ENCODE data around the gene HSF2. TPM values are rescaled to one million over a fixed set of nuclear protein-coding genes. Genes with fewer than 3 reads are reported as not detected.
A peak's percentile ranks its signal among the peaks of the same experiment; 100 is the strongest.

HSF2 gene
- total RNA-seq, 1 donor from 2014 or later, result 27.5 TPM

DNA sequence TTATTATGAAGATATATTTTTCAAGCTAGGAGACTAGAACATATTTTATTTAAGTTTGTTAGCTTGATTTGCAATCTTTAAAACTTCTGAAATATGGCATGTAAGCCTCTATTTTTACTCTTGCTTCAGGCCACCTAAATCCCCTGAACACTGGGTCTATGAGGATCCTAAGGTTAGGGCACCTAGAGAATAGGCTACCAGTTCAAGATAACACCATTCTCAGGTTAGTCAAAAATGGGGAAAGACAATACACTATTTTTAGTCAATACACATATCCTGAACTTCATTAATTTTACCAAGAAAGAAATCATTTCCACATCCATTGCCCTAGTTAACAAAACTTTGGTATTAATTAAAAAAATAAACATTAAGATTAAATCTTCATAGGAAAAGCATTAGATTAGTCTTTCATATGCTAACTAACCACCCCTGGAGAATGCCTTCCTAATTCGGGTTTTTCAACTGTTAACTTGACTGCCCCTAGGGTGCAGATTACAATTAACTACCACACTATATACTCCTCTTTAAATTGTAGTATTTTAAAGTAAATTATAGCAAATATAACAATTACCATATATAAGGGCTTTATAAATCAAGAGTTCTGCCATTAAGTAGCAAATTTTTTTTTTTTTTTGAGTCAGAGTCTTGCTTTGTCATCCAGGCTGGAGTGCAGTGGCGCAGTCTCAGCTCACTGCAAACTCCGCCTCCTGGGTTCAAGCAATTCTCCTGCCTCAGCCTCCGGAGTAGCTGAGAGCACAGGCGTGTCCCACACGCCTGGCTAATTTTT lies 6.7 kb upstream of the HSF2 start:
- ATAC-seq (no peak), DNase-seq (no peak)
- intact Hi-C loops (cut with micrococcal nuclease), result no loop called here

GRCh38 chr6:122393351-122393896 lies 6.0 kb upstream of the HSF2 start:
- intact Hi-C loops (cut with micrococcal nuclease), result no loop called here
- ATAC-seq, result no peak

DNA sequence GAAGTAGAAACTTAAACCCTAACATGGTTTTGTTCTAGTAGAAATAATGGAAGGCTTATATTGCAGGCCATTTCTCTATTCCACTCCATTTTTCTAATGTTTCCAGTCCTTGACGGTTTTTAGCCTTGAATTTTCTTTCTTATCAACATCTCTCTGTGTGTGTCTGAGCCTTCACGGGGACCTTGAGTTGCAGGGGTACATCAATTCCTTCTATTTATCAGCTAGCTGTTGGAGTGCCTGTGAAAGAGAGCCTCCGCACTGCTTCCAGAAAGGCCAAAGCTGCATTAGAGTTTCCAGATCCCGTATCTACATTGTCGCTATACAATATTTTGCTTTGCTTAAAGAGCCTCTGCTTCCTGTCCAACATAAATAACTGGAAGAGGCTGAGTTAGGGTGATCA lies 5.4 kb upstream of the HSF2 start:
- intact Hi-C loops (cut with micrococcal nuclease), result no loop called here

More at GRCh38 chr6:122393351-122393896, 6.0 kb upstream of the HSF2 start:
- DNase-seq, result no peak

DNA sequence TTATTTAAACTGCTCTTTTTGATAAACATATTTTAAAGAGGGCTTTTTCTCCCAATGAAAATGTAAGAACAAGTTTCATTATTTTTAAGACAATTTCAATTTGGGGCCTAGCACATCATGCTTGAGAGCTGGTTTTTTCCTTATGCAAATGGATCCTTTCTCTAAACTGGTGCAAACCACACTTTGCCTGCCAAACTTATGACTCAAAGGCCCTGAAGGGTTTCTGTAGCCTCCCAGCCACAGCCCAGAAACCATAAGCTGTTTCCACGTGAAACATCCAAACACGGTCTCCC lies 451 bp upstream of the HSF2 start:
- ATAC-seq, result no peak
- DNase-seq, result no peak
- intact Hi-C loops (cut with micrococcal nuclease), result no loop called here

More for the DNA sequence above, 5.4 kb upstream of the HSF2 start:
- DNase-seq (no peak), ATAC-seq (no peak)

DNA sequence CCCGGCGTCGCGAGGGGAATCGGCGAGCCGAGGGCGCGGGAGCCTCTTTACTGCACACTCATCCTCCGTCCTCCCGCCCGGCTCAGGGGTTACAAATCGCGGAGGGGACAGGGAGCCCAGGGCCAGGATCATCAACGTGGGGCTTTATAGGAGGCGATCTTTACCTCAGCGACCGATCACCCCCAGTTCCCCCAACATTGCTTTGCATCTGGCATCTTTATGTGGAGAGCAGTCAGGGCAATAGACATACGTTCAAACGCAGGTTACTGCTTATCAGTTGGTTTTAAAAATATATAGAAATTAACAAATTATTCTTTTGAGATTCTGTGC lies 634 bp downstream of the HSF2 start:
- DNase-seq (no peak), ATAC-seq (no peak)
- intact Hi-C loops (cut with micrococcal nuclease), result loop anchor here (10.0 kb wide), 1 partner anchor 55 kb away; no protein-coding TSS in a partner anchor

DNA sequence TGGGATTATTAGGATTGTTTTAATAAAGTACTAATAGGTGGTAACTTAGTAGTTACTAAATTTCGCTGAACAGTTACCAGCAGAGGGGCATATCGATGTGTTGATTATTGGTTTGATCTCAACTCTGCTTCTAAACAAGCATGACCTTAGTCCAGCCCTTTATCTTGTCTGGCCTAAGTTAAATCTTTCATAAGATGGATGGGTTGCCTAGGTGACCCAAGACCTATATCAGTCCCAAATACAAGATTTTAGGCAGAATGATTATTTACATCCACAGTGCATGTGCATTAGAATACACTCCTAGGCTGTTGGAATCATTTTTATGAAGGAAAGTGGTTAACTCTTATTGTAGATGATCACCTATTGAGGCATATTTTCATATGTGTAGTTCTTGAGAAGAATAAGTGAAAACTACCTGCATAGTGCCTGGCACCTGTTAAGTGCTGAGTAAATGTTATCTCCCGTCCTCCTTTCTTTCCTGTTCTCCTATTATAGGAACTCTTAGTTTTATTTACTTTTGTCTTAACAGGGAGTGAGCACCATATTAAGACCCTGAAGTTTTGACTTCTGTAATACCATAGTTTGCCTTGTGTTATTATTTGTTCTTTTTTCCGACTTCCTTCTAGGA lies 1.1 kb downstream of the HSF2 start:
- intact Hi-C loops (cut with micrococcal nuclease), result loop anchor here (10.0 kb wide), 1 partner anchor 54 kb away; no protein-coding TSS in a partner anchor
- ATAC-seq (no peak), DNase-seq (no peak)

DNA sequence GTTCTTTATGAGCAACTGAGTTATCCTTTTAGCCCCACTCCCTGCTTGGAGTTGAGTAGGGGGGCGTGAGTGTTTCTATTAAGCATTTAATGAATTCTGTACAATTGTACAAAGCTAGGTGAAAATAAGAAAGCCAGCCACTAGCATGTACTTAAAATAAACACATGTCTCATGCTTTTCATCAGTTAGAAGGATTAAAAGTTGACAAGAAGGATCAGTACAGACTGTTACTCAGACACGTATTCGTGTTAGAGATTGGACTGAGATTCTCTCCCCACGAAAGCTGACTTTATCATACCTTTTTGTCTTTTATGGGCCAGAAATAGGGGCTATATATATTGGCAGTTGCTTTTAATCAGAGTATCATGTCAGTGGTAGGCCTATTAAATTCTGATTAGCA lies 1.7 kb downstream of the HSF2 start:
- DNase-seq (no peak), ATAC-seq (no peak)
- intact Hi-C loops (cut with micrococcal nuclease), result loop anchor here (10.0 kb wide), 1 partner anchor 54 kb away; no protein-coding TSS in a partner anchor

DNA sequence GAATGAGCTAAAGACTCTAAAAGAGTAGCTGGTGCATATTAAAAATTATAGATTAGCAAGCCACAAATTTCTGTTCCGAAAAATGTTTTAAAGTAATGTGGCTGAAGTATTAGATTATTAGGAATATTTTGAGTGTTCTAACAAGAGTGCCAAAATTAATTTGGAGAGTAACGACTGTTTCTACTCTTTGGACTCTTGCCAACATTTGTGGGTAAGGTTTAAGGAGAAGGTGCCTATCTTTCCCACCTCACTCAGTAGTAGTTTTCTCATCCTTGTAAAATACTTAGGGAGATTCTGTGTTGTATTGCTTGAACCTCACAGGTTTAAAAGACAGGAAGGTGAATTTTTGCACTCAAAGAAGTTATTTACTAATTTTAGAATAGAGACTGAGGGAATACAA lies 5.0 kb downstream of the HSF2 start:
- DNase-seq (no peak), ATAC-seq (no peak)
- intact Hi-C loops (cut with micrococcal nuclease), result loop anchor here (10.0 kb wide), 1 partner anchor 50 kb away; no protein-coding TSS in a partner anchor

DNA sequence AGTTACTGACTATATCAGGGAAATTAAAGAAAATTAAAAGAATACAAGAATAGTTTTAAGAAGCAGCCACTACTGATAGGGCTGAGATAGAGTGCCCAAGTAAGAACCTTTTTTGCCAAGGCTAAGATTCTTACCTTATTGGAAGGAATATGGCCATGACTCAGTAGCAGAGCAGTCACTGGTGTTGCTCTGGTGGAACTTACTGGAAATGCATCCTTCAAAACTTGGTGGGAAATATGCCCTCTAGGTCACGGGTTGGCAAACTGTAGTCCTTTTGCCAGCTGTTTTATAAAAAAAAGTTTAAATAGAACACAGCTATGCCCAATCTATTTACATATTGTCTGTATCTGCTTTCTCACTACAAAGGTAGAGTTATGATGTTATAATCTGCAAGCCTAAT lies 6.0 kb downstream of the HSF2 start:
- ATAC-seq (no peak), DNase-seq (no peak)
- intact Hi-C loops (cut with micrococcal nuclease), result loop anchor here (10.0 kb wide), 1 partner anchor 49 kb away; no protein-coding TSS in a partner anchor

DNA sequence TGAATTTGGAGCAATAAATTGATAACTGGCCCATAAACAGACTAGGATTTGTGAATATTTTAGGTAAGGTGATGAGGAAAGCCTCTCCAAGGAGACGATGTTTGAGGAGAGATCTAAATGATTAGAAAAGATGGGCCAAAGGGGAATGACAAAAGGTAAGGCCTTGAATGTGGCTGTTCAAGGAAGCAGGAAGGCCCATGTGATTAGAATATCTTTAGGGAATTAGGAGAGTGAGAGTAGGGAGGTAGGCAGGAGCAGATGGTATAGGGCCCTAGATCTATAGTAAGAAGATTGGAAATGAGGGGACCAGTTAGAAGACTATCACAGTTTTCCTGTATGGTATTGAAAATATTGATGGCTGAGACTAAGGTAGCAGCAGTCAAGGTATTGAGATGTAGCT lies 6.7 kb downstream of the HSF2 start:
- DNase-seq (no peak), ATAC-seq (no peak)
- intact Hi-C loops (cut with micrococcal nuclease), result loop anchor here (10.0 kb wide), 1 partner anchor 49 kb away; no protein-coding TSS in a partner anchor

GRCh38 chr6:122407712-122408111 lies 8.3 kb downstream of the HSF2 start:
- DNase-seq (no peak), ATAC-seq (no peak)
- intact Hi-C loops (cut with micrococcal nuclease), result loop anchor here (10.0 kb wide), 1 partner anchor 47 kb away; no protein-coding TSS in a partner anchor

DNA sequence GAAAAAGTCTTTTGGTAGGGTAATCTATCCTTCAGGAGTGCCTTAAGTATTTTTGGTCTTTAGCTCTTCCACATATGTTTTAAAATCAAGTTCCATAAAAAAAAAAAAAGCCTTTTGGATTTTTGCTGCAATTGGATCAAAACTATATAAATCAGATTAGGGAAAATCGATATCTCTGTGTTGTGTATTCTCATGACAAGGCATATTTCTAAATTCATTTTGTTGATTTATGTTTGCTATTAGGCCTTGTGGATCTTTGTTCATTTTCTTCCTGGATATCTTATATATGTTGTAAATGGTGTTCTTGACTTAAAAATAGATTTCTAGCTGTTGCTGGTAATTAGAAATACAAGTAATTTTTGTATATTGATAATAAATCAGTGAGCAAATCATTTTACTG lies 8.8 kb downstream of the HSF2 start:
- no peak for DNase-seq
- ATAC-seq, result no peak
- intact Hi-C loops (cut with micrococcal nuclease), result loop anchor here (10.0 kb wide), 1 partner anchor 47 kb away; no protein-coding TSS in a partner anchor

DNA sequence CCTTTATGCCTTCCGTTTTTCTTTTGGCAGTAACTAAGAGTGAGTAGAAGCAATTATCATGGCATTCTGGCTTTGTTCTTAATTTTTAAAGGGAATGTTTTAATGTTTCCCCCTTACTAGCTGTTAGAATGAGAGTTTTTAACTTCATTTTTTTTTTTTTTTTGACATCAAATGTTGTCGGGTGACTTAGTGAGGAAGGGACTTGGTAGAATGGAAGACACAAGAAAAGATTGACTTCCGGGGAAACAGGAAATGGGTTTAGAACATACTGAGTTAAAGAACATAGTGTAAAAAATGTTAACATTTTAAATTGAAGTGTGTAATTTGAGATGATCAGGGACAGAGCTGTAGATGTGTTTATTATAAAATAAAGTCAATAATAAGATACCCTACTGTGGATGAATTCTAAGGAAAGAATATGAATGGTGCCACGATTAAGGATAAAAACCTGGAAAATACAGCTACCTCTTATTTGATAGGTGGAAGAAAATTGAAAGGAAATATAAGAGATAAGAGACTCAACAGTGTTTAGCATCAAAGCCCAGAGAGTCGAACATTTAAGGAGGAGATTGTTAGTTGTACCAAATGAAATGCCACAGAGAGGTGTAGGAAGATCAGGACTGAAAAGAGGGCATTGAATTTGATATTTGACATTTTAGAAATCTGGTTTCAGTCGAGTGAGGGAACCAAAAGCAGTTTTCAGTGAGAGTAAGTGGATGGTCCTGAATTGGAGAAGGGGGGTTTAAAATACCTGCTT lies 9.4 kb downstream of the HSF2 start:
- no peak for DNase-seq
- ATAC-seq, result no peak
- intact Hi-C loops (cut with micrococcal nuclease), result loop anchor here (10.0 kb wide), 1 partner anchor 46 kb away; no protein-coding TSS in a partner anchor

- ATAC-seq, result no peak
- no peak for DNase-seq
- intact Hi-C loops (cut with micrococcal nuclease), result no loop called here
These were observed 12.5 kb downstream of the HSF2 start for GRCh38 chr6:122412001-122412400.

DNA sequence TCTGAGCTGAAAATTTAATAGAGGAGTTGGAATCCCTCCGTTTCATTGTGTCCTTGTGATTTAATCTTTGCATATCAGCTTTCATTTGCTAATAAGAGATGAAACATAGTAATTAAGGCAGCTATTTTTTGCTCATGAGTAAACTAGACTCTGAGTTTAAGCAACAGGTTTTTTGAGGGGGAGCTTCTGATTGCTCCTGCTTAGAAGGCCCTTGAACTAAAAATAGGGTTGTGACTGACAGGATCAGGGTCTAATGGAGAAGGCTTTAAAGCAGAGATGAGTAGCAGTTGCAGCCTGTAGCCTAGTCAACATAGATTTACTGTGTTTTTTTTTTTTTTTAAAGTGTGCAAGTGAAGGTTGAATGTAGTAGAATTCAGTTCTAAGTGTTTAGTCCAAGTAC lies 17.4 kb downstream of the HSF2 start:
- intact Hi-C loops (cut with micrococcal nuclease), result no loop called here
- peak; percentile 96 for ATAC-seq

DNA sequence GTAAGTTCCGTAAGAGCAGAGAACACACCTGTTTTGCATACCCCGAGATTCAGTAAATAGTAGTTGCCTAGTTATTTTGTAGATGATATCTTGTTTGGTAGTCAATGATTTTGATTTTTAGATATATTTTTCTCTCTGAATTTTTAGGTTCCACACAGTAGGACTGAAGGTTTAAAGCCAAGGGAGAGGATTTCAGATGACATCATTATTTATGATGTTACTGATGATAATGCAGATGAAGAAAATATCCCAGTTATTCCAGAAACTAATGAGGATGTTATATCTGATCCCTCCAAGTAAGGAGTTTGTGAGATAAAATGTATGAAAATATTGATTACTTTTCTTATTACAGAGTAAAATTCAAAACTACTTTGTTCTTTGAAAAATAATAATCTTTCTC lies 22.6 kb downstream of the HSF2 start:
- DNase-seq, result no peak
- intact Hi-C loops (cut with micrococcal nuclease), result no loop called here
- ATAC-seq, result no peak

More for the DNA sequence above, 17.4 kb downstream of the HSF2 start:
- DNase-seq, result no peak

- DNase-seq, result no peak
- no peak for ATAC-seq
- intact Hi-C loops (cut with micrococcal nuclease), result no loop called here
These were observed 23.3 kb downstream of the HSF2 start for GRCh38 chr6:122422614-122423267.

GRCh38 chr6:122423734-122424133 lies 24.3 kb downstream of the HSF2 start:
- intact Hi-C loops (cut with micrococcal nuclease), result no loop called here
- ATAC-seq (no peak), DNase-seq (no peak)

DNA sequence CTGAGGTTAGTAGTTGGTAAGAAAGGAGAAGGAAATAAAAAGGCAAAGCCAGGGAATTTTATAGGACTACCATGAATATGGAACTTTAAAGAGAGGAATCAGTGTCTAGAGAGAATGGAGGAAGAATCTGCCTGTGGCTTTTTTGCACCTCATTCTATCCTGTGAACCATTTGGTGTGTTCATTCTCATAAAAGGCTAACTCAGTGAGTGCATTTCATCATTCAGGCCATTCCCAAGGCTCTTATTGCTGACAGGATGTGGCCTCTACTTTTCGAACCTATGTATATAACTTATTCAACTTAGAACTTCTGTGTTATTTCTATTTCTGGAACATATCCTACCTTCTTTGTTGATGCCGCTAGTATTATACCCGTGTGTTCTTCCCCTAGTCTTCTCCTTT lies 27.1 kb downstream of the HSF2 start:
- ATAC-seq (no peak), DNase-seq (no peak)
- intact Hi-C loops (cut with micrococcal nuclease), result no loop called here
